IMR-90 (cell line): ENCODE results near the gene COLGALT1.

Experiments used
- BHLHE40 ChIP-seq: fragments of 150-350 bp; IDR thresholded peaks from 2 replicates; pipeline ENCODE4 v1.6.1; 2016; ENCODE audit warnings: mild to moderate bottlenecking, low read depth, low read length
- CEBPB ChIP-seq: IDR thresholded peaks from 2 replicates; pipeline ENCODE4 v1.6.1; 2012; ENCODE audit warnings: low read depth, low read length, improper control_type of control experiment
- FOS ChIP-seq: fragments of 150-350 bp; IDR thresholded peaks from 2 replicates; pipeline ENCODE4 v1.6.1; 2016; ENCODE audit warnings: low read depth, low read length
- MAFK ChIP-seq: IDR thresholded peaks from 2 replicates; pipeline ENCODE4 v1.6.1; 2012; ENCODE audit warnings: low read depth, low read length, improper control_type of control experiment
- MAZ ChIP-seq: IDR thresholded peaks from 2 replicates; pipeline ENCODE4 v1.6.1; 2012; ENCODE audit warnings: low read depth, mild to moderate bottlenecking, low read length, improper control_type of control experiment, moderate library complexity, borderline replicate concordance
- MXI1 ChIP-seq: IDR thresholded peaks from 2 replicates; pipeline ENCODE4 v1.6.1; 2012; ENCODE audit warnings: low read depth, mild to moderate bottlenecking, low read length, moderate library complexity, borderline replicate concordance
- NFE2L2 ChIP-seq: fragments of 150-350 bp; IDR thresholded peaks from 2 replicates; pipeline ENCODE4 v1.6.1; 2016; ENCODE audit warnings: low read depth, mild to moderate bottlenecking, low read length
- POLR2A ChIP-seq: IDR thresholded peaks from 2 replicates; pipeline ENCODE4 v1.6.1; 2012; ENCODE audit warnings: mild to moderate bottlenecking, low read depth, low read length
- RAD21 ChIP-seq: IDR thresholded peaks from 2 replicates; pipeline ENCODE4 v1.6.1; 2012; ENCODE audit warnings: low read length, improper control_type of control experiment
- RCOR1 ChIP-seq: IDR thresholded peaks from 2 replicates; pipeline ENCODE4 v1.6.1; 2012; ENCODE audit warnings: mild to moderate bottlenecking, low read length, improper control_type of control experiment; ENCODE audit not compliant: insufficient replicate concordance
- RFX5 ChIP-seq: IDR thresholded peaks from 2 replicates; pipeline ENCODE4 v1.8.0; 2012; ENCODE audit warnings: low read depth, mild to moderate bottlenecking, low read length, moderate library complexity
- SMC3 ChIP-seq: fragments of 150-350 bp; IDR thresholded peaks from 2 replicates; pipeline ENCODE4 v1.6.1; 2016; ENCODE audit warnings: low read depth, mild to moderate bottlenecking, antibody characterized with exemption, low read length, moderate library complexity
- TF ChIP-seq, protein P1 (sequence below): conservative IDR thresholded peaks from 2 replicates; pipeline ENCODE4 v1.5.1; 2012; ENCODE audit warnings: mild to moderate bottlenecking, low read depth, low read length, improper control_type of control experiment
- TF ChIP-seq, protein P2 (sequence below): fragments of 150-350 bp; IDR thresholded peaks from 2 replicates; pipeline ENCODE4 v1.6.1; 2017; ENCODE audit warnings: mild to moderate bottlenecking, antibody characterized with exemption, low read length, low read depth

DNA sequence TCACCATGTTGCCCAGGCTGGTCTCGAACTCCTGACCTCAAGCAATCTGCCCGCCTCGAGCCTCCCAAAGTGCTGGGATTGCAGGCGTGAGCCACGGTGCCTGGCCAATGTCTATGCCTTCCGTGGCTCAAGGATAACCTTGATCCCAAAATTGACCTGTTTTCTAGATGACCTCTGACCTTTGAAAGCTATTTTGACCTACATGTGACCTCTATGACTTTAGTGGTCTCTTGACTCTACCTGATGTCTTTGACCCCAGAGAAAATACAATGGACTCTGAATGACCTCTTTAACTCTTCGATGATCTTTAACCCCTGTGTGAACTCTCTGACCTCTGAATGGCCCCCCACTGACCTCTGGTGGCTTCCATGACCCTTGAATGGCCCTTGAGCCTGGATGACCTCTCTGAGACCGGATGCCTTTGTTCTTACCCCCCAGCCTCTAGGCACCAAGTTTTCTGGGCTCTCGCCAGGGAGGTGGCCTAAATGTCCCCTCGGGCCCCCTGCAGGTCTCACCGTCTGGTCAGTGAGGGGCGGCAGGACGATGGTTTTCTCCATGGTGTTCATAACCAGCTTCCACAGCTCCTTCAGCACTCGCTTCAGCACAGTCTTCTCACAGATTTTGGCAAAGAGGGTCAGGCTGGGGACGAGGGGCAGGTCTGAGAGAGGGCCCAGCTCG, 69.0 kb downstream of the COLGALT1 start:
- TF ChIP-seq, protein P1, sequence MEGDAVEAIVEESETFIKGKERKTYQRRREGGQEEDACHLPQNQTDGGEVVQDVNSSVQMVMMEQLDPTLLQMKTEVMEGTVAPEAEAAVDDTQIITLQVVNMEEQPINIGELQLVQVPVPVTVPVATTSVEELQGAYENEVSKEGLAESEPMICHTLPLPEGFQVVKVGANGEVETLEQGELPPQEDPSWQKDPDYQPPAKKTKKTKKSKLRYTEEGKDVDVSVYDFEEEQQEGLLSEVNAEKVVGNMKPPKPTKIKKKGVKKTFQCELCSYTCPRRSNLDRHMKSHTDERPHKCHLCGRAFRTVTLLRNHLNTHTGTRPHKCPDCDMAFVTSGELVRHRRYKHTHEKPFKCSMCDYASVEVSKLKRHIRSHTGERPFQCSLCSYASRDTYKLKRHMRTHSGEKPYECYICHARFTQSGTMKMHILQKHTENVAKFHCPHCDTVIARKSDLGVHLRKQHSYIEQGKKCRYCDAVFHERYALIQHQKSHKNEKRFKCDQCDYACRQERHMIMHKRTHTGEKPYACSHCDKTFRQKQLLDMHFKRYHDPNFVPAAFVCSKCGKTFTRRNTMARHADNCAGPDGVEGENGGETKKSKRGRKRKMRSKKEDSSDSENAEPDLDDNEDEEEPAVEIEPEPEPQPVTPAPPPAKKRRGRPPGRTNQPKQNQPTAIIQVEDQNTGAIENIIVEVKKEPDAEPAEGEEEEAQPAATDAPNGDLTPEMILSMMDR = no peak
- TF ChIP-seq POLR2A (no peak), MAFK (no peak), MXI1 (no peak), RAD21 (no peak), MAZ (no peak), NFE2L2 (no peak), CEBPB (no peak), RCOR1 (no peak), FOS (no peak), BHLHE40 (no peak), RFX5 (no peak), SMC3 (no peak)
- TF ChIP-seq, protein P2, sequence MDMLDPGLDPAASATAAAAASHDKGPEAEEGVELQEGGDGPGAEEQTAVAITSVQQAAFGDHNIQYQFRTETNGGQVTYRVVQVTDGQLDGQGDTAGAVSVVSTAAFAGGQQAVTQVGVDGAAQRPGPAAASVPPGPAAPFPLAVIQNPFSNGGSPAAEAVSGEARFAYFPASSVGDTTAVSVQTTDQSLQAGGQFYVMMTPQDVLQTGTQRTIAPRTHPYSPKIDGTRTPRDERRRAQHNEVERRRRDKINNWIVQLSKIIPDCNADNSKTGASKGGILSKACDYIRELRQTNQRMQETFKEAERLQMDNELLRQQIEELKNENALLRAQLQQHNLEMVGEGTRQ = no peak
